A673 (cell line): ENCODE data around the gene YOD1.

ENCODE experiments used
- EZH2 ChIP-seq: fragments of 200-600 bp; sonication (generic); IDR thresholded peaks from 2 replicates; pipeline ENCODE4 v1.6.1; 2017; ENCODE audit warnings: borderline replicate concordance, low read depth, mild to moderate bottlenecking, mixed read lengths, antibody characterized with exemption, low read length; ENCODE audit not compliant: poor library complexity, severe bottlenecking
- TF ChIP-seq, protein P1 (sequence below): fragments of 300-800, 200-600 bp; sonication (generic); conservative IDR thresholded peaks from 2 replicates; pipeline ENCODE4 v1.5.1; 2017; ENCODE audit warnings: low read depth, mild to moderate bottlenecking, antibody characterized with exemption, low read length, moderate library complexity, mixed read lengths

DNA sequence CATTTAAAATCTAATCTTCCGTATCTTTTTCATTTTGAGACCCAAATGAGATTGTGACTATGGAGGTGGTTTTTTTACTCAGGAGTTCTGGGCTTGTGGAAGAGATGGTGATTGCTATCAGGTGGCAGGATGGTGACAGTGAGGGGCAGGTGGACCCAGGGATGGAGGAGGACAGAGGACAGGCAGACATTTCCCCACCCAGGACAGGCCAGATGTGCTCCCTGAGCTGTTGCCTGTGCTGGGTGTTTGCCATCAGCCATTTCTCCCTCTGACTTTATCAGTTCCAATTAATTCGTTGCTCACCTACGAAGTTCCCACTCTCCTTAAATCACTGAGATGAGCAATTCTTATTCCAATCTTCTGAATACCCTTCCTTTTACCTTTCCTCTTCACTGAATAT lies 44.9 kb downstream of the YOD1 start:
- TF ChIP-seq, protein P1, sequence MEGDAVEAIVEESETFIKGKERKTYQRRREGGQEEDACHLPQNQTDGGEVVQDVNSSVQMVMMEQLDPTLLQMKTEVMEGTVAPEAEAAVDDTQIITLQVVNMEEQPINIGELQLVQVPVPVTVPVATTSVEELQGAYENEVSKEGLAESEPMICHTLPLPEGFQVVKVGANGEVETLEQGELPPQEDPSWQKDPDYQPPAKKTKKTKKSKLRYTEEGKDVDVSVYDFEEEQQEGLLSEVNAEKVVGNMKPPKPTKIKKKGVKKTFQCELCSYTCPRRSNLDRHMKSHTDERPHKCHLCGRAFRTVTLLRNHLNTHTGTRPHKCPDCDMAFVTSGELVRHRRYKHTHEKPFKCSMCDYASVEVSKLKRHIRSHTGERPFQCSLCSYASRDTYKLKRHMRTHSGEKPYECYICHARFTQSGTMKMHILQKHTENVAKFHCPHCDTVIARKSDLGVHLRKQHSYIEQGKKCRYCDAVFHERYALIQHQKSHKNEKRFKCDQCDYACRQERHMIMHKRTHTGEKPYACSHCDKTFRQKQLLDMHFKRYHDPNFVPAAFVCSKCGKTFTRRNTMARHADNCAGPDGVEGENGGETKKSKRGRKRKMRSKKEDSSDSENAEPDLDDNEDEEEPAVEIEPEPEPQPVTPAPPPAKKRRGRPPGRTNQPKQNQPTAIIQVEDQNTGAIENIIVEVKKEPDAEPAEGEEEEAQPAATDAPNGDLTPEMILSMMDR = no peak
- no peak for TF ChIP-seq EZH2
